Activated T-cell treated with anti-CD3 and anti-CD28 coated beads, Interleukin-2, amount 50 U/mL, for 24 hours (primary cell): ENCODE results near the gene KCNIP4.

ENCODE experiments used
- DNase-seq: peaks from one replicate; pipeline ENCODE4 v3.0.0-alpha.2; 2020
- H3K27ac Mint-ChIP-seq: 2 replicates; pipeline ENCODE4 v1.8.0; 2020; ENCODE audit warnings: mild to moderate bottlenecking, mixed read lengths
- H3K27me3 Mint-ChIP-seq: 2 replicates; pipeline ENCODE4 v1.8.0; 2020; ENCODE audit warnings: mixed read lengths
- H3K36me3 Mint-ChIP-seq: 2 replicates; pipeline ENCODE4 v1.8.0; 2020; ENCODE audit warnings: low read depth, mixed read lengths
- H3K4me1 Mint-ChIP-seq: 2 replicates; pipeline ENCODE4 v1.8.0; 2020; ENCODE audit warnings: low read depth, mixed read lengths
- H3K4me3 Mint-ChIP-seq: 2 replicates; pipeline ENCODE4 v1.8.0; 2020; ENCODE audit warnings: mild to moderate bottlenecking, moderate library complexity, mixed read lengths
- H3K9me3 Mint-ChIP-seq: 2 replicates; pipeline ENCODE4 v1.8.0; 2020; ENCODE audit warnings: mixed read lengths

KCNIP4 gene

DNA sequence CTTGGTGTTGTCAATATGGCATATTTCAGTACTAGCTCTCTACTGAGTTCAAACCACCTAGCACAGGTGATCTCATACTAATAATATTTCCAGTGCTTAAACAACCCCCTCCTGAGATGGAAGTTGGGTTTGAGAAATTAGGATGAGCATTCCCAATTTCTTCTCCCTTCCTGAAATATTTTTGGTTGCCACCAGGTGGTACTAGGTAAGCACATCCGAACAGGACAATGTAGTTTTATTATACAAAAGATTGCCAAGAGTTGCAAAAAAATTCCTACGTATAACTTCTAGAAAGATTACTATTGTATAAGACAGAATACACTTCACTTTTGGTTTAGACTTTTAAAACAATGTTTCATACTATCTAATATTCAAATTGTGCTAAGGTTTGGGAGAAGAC lies 763.8 kb downstream of the KCNIP4 start:
- Mint-ChIP-seq H3K27ac (no peak overlapping the region), H3K4me3 (no peak overlapping the region), H3K27me3 (no peaks in the 10 kb centered on the region), H3K4me1 (no peaks in the 10 kb centered on the region), H3K36me3 (no peaks in the 10 kb centered on the region), H3K9me3 (peaks cover 8% of the 10 kb centered on the region)
- no peak for DNase-seq

DNA sequence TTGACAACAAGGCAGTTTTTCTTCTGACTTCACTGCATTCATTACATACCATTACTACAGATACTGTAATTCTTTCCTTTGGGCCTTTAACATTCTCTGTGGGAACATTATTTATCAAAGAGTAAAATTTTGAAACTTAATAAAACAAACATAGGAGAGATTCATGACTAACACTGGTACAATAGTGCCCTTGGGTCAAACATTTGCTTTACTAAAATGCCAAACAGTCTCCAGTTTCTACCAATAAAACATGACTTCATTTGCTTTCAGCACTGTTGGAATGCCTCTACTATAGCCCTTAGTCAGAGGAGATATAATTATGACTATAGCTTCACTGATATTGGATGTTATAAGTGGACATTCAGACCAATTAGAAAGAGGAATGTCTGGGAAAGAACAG lies 766.9 kb downstream of the KCNIP4 start:
- H3K9me3 Mint-ChIP-seq = peaks cover 10% of the 10 kb centered on the region
- H3K27ac Mint-ChIP-seq = no peak overlapping the region

GRCh38 chr4:21177871-21178270 lies 770.7 kb downstream of the KCNIP4 start:
- Mint-ChIP-seq H3K27me3 (no peaks in the 10 kb centered on the region), H3K36me3 (no peaks in the 10 kb centered on the region), H3K9me3 (peaks cover 4% of the 10 kb centered on the region), H3K4me1 (no peaks in the 10 kb centered on the region), H3K27ac (no peak overlapping the region), H3K4me3 (no peak overlapping the region)
- DNase-seq = no peak

More for the DNA sequence above, 766.9 kb downstream of the KCNIP4 start:
- Mint-ChIP-seq H3K36me3 (no peaks in the 10 kb centered on the region), H3K4me1 (no peaks in the 10 kb centered on the region), H3K4me3 (no peak overlapping the region), H3K27me3 (no peaks in the 10 kb centered on the region)
- DNase-seq = no peak

DNA sequence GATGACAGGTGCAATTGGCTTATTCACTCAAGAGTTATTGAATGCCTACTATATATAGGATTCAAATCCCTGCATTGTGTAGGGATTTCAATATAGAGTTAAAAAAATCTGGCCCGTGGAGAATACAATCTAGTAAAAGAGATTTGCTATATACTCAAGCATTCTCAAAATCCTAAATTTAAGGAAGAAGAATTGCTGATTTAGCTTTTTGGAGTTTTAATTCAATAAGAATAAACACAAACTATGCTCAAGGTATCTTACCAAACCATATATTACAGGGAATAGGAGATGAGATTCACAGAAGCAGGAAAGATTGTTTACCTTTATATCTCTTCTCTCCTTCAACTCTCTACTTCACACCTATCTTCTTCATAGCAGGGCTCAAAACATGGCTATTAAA lies 771.5 kb downstream of the KCNIP4 start:
- Mint-ChIP-seq H3K27ac (no peak overlapping the region), H3K4me3 (no peak overlapping the region), H3K27me3 (no peaks in the 10 kb centered on the region), H3K4me1 (no peaks in the 10 kb centered on the region), H3K36me3 (no peaks in the 10 kb centered on the region), H3K9me3 (peaks cover 2% of the 10 kb centered on the region)
- no peak for DNase-seq

DNA sequence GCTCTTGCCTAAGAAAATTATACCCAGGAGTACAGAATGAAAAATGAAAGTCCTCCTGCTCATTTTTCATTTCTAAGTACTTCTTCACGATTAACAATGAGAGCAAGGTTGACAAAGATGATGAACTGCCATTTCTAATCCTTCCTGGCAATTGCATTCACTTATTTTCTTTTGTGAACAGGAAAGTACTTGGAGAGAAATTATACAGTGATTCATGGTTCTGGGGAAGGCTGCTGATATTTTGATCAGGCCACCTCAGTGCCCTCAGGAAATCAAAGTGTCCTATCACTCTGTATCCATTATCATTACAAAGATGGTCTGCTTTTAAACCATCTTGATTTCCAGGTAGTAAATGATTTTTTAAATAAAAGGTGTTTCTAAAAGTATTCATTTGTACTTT lies 780.9 kb downstream of the KCNIP4 start:
- H3K27ac Mint-ChIP-seq = no peak overlapping the region
- peaks cover 5% of the 10 kb centered on the region for H3K9me3 Mint-ChIP-seq
- DNase-seq = no peak

GRCh38 chr4:21155367-21155766 lies 793.2 kb downstream of the KCNIP4 start:
- Mint-ChIP-seq H3K36me3 (no peaks in the 10 kb centered on the region), H3K27me3 (no peaks in the 10 kb centered on the region), H3K4me1 (no peaks in the 10 kb centered on the region), H3K9me3 (peaks cover 11% of the 10 kb centered on the region), H3K4me3 (no peak overlapping the region), H3K27ac (no peak overlapping the region)
- DNase-seq = no peak

More for the DNA sequence above, 780.9 kb downstream of the KCNIP4 start:
- no peak overlapping the region for H3K4me3 Mint-ChIP-seq
- no peaks in the 10 kb centered on the region for H3K27me3 Mint-ChIP-seq
- H3K36me3 Mint-ChIP-seq = no peaks in the 10 kb centered on the region
- no peaks in the 10 kb centered on the region for H3K4me1 Mint-ChIP-seq

DNA sequence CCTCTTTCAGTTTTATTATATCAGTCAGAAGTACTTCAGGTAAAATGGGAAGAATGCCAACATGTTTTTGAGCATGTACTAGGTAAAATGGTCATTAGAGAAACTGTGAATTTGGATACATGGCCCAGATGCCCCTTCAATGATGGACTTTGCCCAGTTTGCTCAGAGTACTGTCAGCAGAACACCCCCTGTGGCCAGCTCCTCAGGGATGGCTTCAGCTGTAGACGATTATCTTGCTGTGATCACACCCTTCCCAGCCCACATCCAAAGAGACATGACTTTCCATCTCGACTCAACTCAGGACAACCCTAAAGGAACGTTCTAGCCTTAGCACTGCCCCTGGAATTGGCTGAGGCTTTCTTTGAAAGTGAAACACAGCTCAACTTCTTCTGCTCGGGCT lies 809.2 kb downstream of the KCNIP4 start:
- Mint-ChIP-seq H3K36me3 (no peaks in the 10 kb centered on the region), H3K27ac (no peak overlapping the region)

GRCh38 chr4:21136051-21136630 lies 812.4 kb downstream of the KCNIP4 start:
- Mint-ChIP-seq H3K27me3 (no peaks in the 10 kb centered on the region), H3K9me3 (peaks cover 7% of the 10 kb centered on the region), H3K36me3 (no peaks in the 10 kb centered on the region), H3K4me1 (no peaks in the 10 kb centered on the region), H3K27ac (no peak overlapping the region), H3K4me3 (no peak overlapping the region)
- DNase-seq = no peak

More for the DNA sequence above, 809.2 kb downstream of the KCNIP4 start:
- Mint-ChIP-seq H3K27me3 (no peaks in the 10 kb centered on the region), H3K9me3 (peaks cover 14% of the 10 kb centered on the region), H3K4me1 (no peaks in the 10 kb centered on the region), H3K4me3 (no peak overlapping the region)
- no peak for DNase-seq

DNA sequence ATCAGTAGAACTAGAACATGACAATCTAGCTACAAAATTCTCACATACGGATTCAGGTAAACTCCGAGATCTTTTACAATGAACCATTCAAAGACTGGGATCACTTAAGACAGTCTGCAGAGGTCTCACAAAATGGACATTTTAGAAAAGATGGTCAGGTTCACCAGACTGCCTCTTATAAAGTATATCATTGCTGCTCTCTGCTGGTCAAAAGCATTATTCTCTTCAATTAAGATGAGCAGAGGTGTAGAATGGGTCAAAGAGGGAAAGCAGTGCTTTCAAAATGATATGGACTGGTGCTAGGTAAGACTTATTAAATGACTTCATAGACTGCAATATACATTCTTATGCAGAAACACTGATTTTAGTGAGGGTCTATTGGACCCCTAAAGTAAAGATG lies 813.6 kb downstream of the KCNIP4 start:
- Mint-ChIP-seq H3K27ac (no peak overlapping the region), H3K4me1 (no peaks in the 10 kb centered on the region), H3K9me3 (peaks cover 8% of the 10 kb centered on the region), H3K4me3 (no peak overlapping the region), H3K36me3 (no peaks in the 10 kb centered on the region), H3K27me3 (no peaks in the 10 kb centered on the region)
- no peak for DNase-seq

DNA sequence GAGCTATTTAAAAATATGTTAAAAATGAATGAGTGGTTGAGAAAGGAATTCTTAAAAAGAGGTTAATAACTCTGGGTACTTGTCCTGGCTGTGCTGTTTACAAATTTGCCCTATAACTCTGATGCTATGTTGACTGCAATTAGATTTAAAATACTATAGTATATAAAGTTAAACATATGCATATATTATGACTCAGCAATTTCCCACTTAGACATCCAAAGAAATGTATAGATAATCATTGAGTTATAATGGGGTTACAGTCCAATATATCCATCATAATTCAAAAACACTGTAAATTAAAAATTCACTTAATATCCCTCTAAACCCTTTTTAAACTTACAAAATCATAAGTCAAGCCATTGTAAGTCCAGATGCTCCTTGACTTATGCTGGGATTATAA lies 818.0 kb downstream of the KCNIP4 start:
- Mint-ChIP-seq H3K27ac (no peak overlapping the region), H3K36me3 (no peaks in the 10 kb centered on the region), H3K4me3 (no peak overlapping the region), H3K27me3 (no peaks in the 10 kb centered on the region), H3K4me1 (no peaks in the 10 kb centered on the region), H3K9me3 (peaks cover 16% of the 10 kb centered on the region)
- no peak for DNase-seq

DNA sequence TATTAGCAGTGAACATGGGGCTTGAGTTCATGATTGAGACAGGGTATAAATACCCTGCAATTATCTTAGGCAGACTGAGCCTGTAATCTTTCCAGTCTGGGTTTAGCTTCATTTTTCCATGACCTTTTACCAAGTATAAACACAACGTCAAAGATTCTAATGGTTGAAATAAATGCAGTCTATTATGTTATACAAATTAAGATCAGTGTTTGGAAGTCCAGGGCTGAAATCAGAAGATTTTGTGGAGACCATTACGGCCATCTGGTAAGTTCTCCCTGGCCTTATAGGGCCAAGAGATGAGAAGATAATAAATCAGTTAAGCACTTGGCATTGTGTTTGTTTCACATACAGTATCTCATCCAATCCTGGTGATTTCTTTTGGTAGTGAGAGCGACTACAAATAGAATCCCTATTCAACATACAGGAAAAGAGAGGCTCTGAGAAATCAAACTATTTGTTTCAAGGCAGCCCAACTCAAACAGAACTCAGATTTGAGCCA lies 822.5 kb downstream of the KCNIP4 start:
- no peak overlapping the region for H3K27ac Mint-ChIP-seq
- no peaks in the 10 kb centered on the region for H3K4me1 Mint-ChIP-seq
- H3K9me3 Mint-ChIP-seq = peaks cover 15% of the 10 kb centered on the region
- H3K27me3 Mint-ChIP-seq = no peaks in the 10 kb centered on the region
- H3K36me3 Mint-ChIP-seq = no peaks in the 10 kb centered on the region
- DNase-seq = no peak
- no peak overlapping the region for H3K4me3 Mint-ChIP-seq

- DNase-seq = no peak
- H3K27ac Mint-ChIP-seq = no peak overlapping the region
- no peaks in the 10 kb centered on the region for H3K36me3 Mint-ChIP-seq
- peaks cover 9% of the 10 kb centered on the region for H3K9me3 Mint-ChIP-seq
- no peaks in the 10 kb centered on the region for H3K4me1 Mint-ChIP-seq
- no peak overlapping the region for H3K4me3 Mint-ChIP-seq
- H3K27me3 Mint-ChIP-seq = no peaks in the 10 kb centered on the region
Measured at GRCh38 chr4:21118301-21118700, 830.3 kb downstream of the KCNIP4 start.

- peaks cover 13% of the 10 kb centered on the region for H3K9me3 Mint-ChIP-seq
- no peak overlapping the region for H3K27ac Mint-ChIP-seq
- no peak for DNase-seq
- no peaks in the 10 kb centered on the region for H3K27me3 Mint-ChIP-seq
- no peaks in the 10 kb centered on the region for H3K36me3 Mint-ChIP-seq
- no peak overlapping the region for H3K4me3 Mint-ChIP-seq
- H3K4me1 Mint-ChIP-seq = no peaks in the 10 kb centered on the region
Measured at GRCh38 chr4:21117541-21118180, 830.9 kb downstream of the KCNIP4 start.

DNA sequence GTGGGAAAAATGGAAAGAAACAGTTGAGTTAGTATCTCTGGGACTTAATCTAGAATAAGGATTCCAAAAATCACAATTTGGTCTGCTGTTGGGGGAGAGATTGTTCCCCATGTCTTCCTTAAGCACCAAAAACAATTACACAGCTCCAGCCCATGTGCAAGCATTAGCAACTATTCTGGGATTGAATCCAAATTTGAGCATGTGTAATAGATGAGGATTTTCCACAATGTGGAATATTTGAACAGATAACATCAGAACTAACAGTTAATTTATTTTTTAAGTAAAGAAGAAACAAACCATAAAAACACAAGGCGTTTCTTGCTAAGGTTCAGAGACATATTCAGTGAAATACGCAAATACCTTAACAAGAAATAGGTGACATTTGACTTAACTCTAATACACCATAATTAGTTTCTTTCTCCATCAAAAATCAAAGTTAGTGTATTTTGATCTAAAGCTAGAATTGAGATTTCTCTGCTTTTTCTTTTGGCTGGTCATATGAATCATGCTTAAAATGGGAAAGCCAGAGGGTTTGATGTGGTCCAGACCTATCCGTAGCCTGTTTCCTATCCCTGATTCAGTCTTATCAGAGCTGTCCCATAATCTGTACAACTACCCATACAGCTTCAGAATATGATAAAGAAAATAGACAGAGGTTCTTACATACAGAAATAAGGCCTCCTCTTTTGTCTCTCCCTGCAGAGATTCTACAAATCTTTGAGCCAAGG lies 834.9 kb downstream of the KCNIP4 start:
- H3K4me1 Mint-ChIP-seq = no peaks in the 10 kb centered on the region
- no peak overlapping the region for H3K4me3 Mint-ChIP-seq
- H3K27ac Mint-ChIP-seq = no peak overlapping the region
- no peak for DNase-seq
- no peaks in the 10 kb centered on the region for H3K36me3 Mint-ChIP-seq
- H3K27me3 Mint-ChIP-seq = no peaks in the 10 kb centered on the region
- H3K9me3 Mint-ChIP-seq = peaks cover 18% of the 10 kb centered on the region

GRCh38 chr4:21102667-21103066 lies 845.9 kb downstream of the KCNIP4 start:
- DNase-seq = no peak
- Mint-ChIP-seq H3K4me1 (no peaks in the 10 kb centered on the region), H3K9me3 (peaks cover 20% of the 10 kb centered on the region), H3K4me3 (no peak overlapping the region), H3K27ac (no peak overlapping the region), H3K27me3 (no peaks in the 10 kb centered on the region), H3K36me3 (no peaks in the 10 kb centered on the region)
